NCI-H748 (cell line): ENCODE results near the gene RAB13.
A peak's percentile ranks its signal among the peaks of the same experiment; 100 is the strongest.

Experiments
- DNase-seq: peaks from one replicate; lab custom pipeline; 2025; ENCODE audit not compliant: unreplicated experiment; lab: John Stamatoyannopoulos, UW

The RAB13 gene

GRCh38 chr1:153978274-153978909, 7.7 kb downstream of the RAB13 start:
- no peak for DNase-seq

- DNase-seq = peak; percentile 87
Measured at GRCh38 chr1:153977250-153978240, 8.6 kb downstream of the RAB13 start, which contains the start of gene JTB. Gene JTB (minus strand): TSS chr1:153977674. CDS start chr1:153977252, 422 bp downstream.

- DNase-seq = no peak
Measured at GRCh38 chr1:153976819-153977249, 9.3 kb downstream of the RAB13 start.

GRCh38 chr1:153973525-153973924, 12.6 kb downstream of the RAB13 start:
- no peak for DNase-seq

- no peak for DNase-seq
Measured at GRCh38 chr1:153973071-153973470, 13.1 kb downstream of the RAB13 start.

- DNase-seq = no peak
Measured at GRCh38 chr1:153970346-153970745, 15.8 kb downstream of the RAB13 start.

- DNase-seq = no peak
Measured at GRCh38 chr1:153968972-153969371, 17.2 kb downstream of the RAB13 start.

GRCh38 chr1:153968408-153968807, 17.7 kb downstream of the RAB13 start:
- peak; percentile 54 for DNase-seq

- peak; percentile 88 for DNase-seq
Measured at GRCh38 chr1:153968000-153968363, 18.2 kb downstream of the RAB13 start.

GRCh38 chr1:153967107-153967999, 18.8 kb downstream of the RAB13 start, which contains the start of gene CREB3L4:
Gene CREB3L4 (plus strand): TSS chr1:153967902. CDS start chr1:153968526, 624 bp downstream.
- DNase-seq = peak; percentile 99

- peak; percentile 67 for DNase-seq
Measured at GRCh38 chr1:153963850-153964331, 22.2 kb downstream of the RAB13 start.

- DNase-seq = peak; percentile 98
Measured at GRCh38 chr1:153963030-153963849, 22.9 kb downstream of the RAB13 start, which contains the start of gene SLC39A1. Gene SLC39A1 (minus strand): TSS chr1:153963537. CDS start chr1:153962715, 822 bp downstream.

GRCh38 chr1:153962088-153963029, 23.8 kb downstream of the RAB13 start:
- DNase-seq = no peak

- DNase-seq = no peak
Measured at GRCh38 chr1:153961421-153961820, 24.7 kb downstream of the RAB13 start.

- no peak for DNase-seq
Measured at GRCh38 chr1:153960206-153960605, 25.9 kb downstream of the RAB13 start.

- no peak for DNase-seq
Measured at GRCh38 chr1:153959454-153959853, 26.7 kb downstream of the RAB13 start.

GRCh38 chr1:153958961-153959260, 27.2 kb downstream of the RAB13 start:
- no peak for DNase-seq

GRCh38 chr1:153958111-153958960, 27.8 kb downstream of the RAB13 start, which contains the start of gene CRTC2:
Gene CRTC2 (minus strand): TSS chr1:153958612. CDS start chr1:153958497, 115 bp downstream.
- peak; percentile 99 for DNase-seq
